ENCODE results near the gene CELSR1. TPM values are rescaled to one million over a fixed set of nuclear protein-coding genes. Genes with fewer than 3 reads are reported as not detected.

The CELSR1 gene
- total RNA-seq, 4 donors from 2014 or later: 31.7 to 72.7 (median 54.1) TPM

- no peak for DNase-seq (ENCODE audit: low spot score in 2 of 2)
- WGBS, 2 donors: 62 to 64% methylated on average over 16 of the region's 16 CpGs
- TF ChIP-seq CTCF (IDR thresholded peaks at IDR 0.05) (no peak), POLR2A (IDR thresholded peaks at IDR 0.05) (no peak)
- H3K4me3 ChIP-seq (ENCODE audit: low read depth, poor library complexity, severe bottlenecking): no peak overlapping the region
- intact Hi-C loops (cut with DNase I; ENCODE audit: low total_unique reads): no loop called here
Observed at GRCh38 chr22:46513908-46514550, 23.4 kb downstream of the CELSR1 start.

DNA sequence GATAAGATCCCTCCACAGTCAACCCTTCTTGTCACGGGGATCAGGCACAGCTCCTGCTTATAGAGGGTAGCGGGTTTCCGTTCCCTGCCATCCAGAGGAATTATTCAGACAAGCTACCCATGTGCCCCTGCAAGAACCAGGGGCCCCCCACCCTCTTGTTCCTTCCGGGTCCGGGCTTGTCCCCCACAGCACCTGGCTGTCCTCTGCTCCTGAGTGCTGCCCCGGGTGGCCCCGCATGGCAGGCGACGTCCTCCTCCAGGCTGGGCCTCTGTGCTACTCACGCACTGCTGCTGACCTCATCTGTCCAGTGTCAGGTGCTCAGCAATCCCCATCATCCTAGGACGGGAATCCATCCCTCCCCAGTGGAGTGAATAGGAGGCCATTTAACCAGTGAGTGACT, 24.7 kb downstream of the CELSR1 start:
- WGBS, 2 donors: 85 to 90% methylated on average over 10 to 11 of the region's 11 CpGs
- intact Hi-C loops (cut with DNase I; ENCODE audit: low total_unique reads): no loop called here
- TF ChIP-seq POLR2A (IDR thresholded peaks at IDR 0.05) (no peak), CTCF (IDR thresholded peaks at IDR 0.05) (no peak)
- no peak overlapping the region for H3K4me3 ChIP-seq (ENCODE audit: low read depth, poor library complexity, severe bottlenecking)
- DNase-seq (ENCODE audit: low spot score in 2 of 2): no peak

GRCh38 chr22:46512039-46512370, 25.4 kb downstream of the CELSR1 start:
- 86 to 95% methylated on average over 3 to 11 of the region's 11 CpGs for WGBS, 2 donors
- TF ChIP-seq CTCF (IDR thresholded peaks at IDR 0.05) (no peak), POLR2A (IDR thresholded peaks at IDR 0.05) (no peak)
- no peak for DNase-seq (ENCODE audit: low spot score in 2 of 2)
- no peak overlapping the region for H3K4me3 ChIP-seq (ENCODE audit: low read depth, poor library complexity, severe bottlenecking)
- intact Hi-C loops (cut with DNase I; ENCODE audit: low total_unique reads): no loop called here

- 55 to 62% methylated on average over 20 of the region's 20 CpGs for WGBS, 2 donors
- H3K4me3 ChIP-seq (ENCODE audit: low read depth, poor library complexity, severe bottlenecking): no peak overlapping the region
- no peak for TF ChIP-seq POLR2A (IDR thresholded peaks at IDR 0.05)
Observed at GRCh38 chr22:46511151-46512038, 26.0 kb downstream of the CELSR1 start.

GRCh38 chr22:46509416-46510089, 27.9 kb downstream of the CELSR1 start:
- TF ChIP-seq POLR2A (IDR thresholded peaks at IDR 0.05): no peak
- no peak for TF ChIP-seq CTCF (IDR thresholded peaks at IDR 0.05)
- no peak for DNase-seq (ENCODE audit: low spot score in 2 of 2)
- no peak overlapping the region for H3K4me3 ChIP-seq (ENCODE audit: low read depth, poor library complexity, severe bottlenecking)
- intact Hi-C loops (cut with DNase I; ENCODE audit: low total_unique reads): no loop called here
- 85 to 86% methylated on average over 15 of the region's 16 CpGs for WGBS, 2 donors

More at GRCh38 chr22:46511151-46512038, 26.0 kb downstream of the CELSR1 start:
- intact Hi-C loops (cut with DNase I; ENCODE audit: low total_unique reads): no loop called here
- no peak for DNase-seq (ENCODE audit: low spot score in 2 of 2)

- WGBS, 2 donors: 42 to 44% methylated on average over 19 to 20 of the region's 20 CpGs
- intact Hi-C loops (cut with DNase I; ENCODE audit: low total_unique reads): no loop called here
- no peak overlapping the region for H3K4me3 ChIP-seq (ENCODE audit: low read depth, poor library complexity, severe bottlenecking)
- DNase-seq (ENCODE audit: low spot score in 2 of 2): no peak
- TF ChIP-seq POLR2A (IDR thresholded peaks at IDR 0.05): no peak
- TF ChIP-seq CTCF (IDR thresholded peaks at IDR 0.05): no peak
Observed at GRCh38 chr22:46508491-46508999, 28.9 kb downstream of the CELSR1 start.

All from lower leg skin (tissue), 4 donors.